Type B pancreatic cell (in vitro differentiated cells): ENCODE measurements around the gene MAPK6. TPM values are rescaled to one million over a fixed set of nuclear protein-coding genes. Genes with fewer than 3 reads are reported as not detected.

Source experiments
- DNase-seq: peaks from one replicate; pipeline ENCODE4 v3.0.0; 2021; ENCODE audit warnings: mixed read lengths; ENCODE audit not compliant: unreplicated experiment; ENCODE audit errors: extremely low spot score
- H3K27ac Mint-ChIP-seq: 2 replicates; pipeline ENCODE4 v1.8.0; 2021; ENCODE audit warnings: mild to moderate bottlenecking, mixed read lengths
- H3K27me3 Mint-ChIP-seq: 2 replicates; pipeline ENCODE4 v1.8.0; 2021; ENCODE audit warnings: mixed read lengths
- H3K36me3 Mint-ChIP-seq: 2 replicates; pipeline ENCODE4 v1.8.0; 2021; ENCODE audit warnings: mixed read lengths
- H3K4me1 Mint-ChIP-seq: one replicate; pipeline ENCODE4 v1.8.0; 2021; ENCODE audit warnings: mixed read lengths; ENCODE audit not compliant: unreplicated experiment
- H3K4me3 Mint-ChIP-seq: 2 replicates; pipeline ENCODE4 v1.8.0; 2021; ENCODE audit warnings: mild to moderate bottlenecking, mixed read lengths
- H3K9me3 Mint-ChIP-seq: 2 replicates; pipeline ENCODE4 v1.8.0; 2021; ENCODE audit warnings: mixed read lengths
- total RNA-seq: library from RNA; stranded (reverse); gene quantifications from 2 replicates; pipeline ENCODE4 v1.2.1, GENCODE V29; 2021; ENCODE audit warnings: low replicate concordance
- TF ChIP-seq, protein P1 (sequence below): fragments of 200-600 bp; sonication (generic); conservative IDR thresholded peaks from 2 replicates; pipeline ENCODE4 v1.5.0; 2021; ENCODE audit warnings: antibody characterized with exemption, mild to moderate bottlenecking

MAPK6 gene
- total RNA-seq, 1 donor from 2014 or later = 56.6 TPM

DNA sequence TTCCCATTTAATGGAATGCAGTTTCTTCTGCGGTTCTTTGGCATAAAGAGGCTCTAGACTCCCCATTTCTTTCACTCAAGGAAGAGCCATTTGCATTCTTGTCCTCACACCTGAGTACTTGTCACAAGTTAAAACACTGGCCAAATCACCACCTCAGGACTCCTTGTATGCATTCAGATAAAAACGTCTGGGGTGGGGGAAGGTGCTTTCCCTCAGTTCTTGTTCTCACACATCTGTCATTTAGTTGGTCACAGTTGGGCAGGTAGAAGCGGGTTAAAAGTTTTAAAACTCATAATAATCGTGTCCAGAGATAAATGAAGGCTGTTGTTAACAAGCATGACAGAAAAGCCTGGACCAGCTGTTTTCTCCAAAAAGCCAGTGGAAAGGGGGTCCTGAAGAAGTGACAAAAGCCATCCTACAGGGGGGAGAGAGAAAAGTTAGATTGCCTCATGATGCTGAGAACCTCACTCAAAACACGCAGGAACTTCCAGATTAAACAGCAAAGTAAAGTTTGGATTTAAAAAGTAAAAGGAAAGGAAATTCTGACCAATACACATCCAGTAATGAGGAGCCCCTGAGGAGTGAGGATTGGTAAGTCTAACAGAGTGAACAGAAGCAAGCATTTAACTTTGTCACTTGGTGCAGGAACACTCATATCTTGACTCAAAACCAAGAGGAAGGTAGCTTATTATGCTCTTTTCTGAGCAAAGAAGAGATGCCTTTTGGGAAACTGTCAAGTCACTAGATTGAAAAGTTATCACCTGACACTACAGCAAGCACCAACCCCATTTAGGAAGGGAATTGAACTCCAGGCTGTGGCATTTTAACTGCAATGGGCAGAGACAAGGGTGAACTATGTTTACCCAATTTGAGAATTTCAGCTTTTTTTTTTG is 90.8 kb downstream of the MAPK6 start:
- TF ChIP-seq, protein P1, sequence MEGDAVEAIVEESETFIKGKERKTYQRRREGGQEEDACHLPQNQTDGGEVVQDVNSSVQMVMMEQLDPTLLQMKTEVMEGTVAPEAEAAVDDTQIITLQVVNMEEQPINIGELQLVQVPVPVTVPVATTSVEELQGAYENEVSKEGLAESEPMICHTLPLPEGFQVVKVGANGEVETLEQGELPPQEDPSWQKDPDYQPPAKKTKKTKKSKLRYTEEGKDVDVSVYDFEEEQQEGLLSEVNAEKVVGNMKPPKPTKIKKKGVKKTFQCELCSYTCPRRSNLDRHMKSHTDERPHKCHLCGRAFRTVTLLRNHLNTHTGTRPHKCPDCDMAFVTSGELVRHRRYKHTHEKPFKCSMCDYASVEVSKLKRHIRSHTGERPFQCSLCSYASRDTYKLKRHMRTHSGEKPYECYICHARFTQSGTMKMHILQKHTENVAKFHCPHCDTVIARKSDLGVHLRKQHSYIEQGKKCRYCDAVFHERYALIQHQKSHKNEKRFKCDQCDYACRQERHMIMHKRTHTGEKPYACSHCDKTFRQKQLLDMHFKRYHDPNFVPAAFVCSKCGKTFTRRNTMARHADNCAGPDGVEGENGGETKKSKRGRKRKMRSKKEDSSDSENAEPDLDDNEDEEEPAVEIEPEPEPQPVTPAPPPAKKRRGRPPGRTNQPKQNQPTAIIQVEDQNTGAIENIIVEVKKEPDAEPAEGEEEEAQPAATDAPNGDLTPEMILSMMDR = no peak
- Mint-ChIP-seq H3K4me1 (no peaks in the 10 kb centered on the region), H3K27ac (no peak overlapping the region), H3K9me3 (no peaks in the 10 kb centered on the region), H3K4me3 (no peak overlapping the region), H3K27me3 (peaks cover 10% of the 10 kb centered on the region), H3K36me3 (no peaks in the 10 kb centered on the region)
- DNase-seq = no peak

DNA sequence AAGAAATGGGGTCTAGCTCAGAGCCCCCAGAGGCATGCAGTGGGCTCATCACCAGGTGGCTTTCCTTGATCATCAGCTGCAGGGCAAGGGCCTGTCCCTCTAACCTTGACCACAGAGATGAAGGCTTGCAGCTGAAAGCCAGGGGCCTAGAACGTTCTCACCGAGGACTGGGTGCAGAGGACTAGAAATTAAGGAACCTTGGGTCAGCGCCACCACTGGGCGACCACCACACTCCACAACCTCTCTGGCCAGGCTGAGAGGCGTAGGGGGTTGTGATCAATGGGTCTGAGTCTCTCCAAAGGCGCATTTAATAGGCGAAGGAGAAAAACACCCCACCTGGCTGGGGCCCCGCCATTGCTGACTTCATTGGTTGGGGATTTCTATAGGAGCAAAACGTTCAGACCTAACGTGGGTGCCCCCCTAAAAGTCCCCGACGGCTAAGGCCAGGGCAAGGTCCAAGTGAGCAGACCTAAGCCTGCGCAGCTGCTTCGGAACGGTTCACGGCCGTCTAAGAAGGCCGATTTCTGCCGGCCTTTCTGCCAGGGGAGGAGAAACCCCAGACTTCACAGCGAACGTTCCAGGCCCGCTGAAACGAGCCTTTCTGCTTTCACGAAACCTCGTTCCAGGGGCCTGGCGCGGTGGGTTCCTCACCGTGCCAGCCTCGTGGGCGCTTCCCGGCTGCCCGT is 92.6 kb downstream of the MAPK6 start:
- Mint-ChIP-seq H3K4me3 (no peak overlapping the region), H3K27ac (no peak overlapping the region), H3K27me3 (peaks cover 10% of the 10 kb centered on the region), H3K36me3 (no peaks in the 10 kb centered on the region), H3K4me1 (peaks cover 11% of the 10 kb centered on the region), H3K9me3 (no peaks in the 10 kb centered on the region)
- DNase-seq = no peak
- TF ChIP-seq, protein P1 = no peak

DNA sequence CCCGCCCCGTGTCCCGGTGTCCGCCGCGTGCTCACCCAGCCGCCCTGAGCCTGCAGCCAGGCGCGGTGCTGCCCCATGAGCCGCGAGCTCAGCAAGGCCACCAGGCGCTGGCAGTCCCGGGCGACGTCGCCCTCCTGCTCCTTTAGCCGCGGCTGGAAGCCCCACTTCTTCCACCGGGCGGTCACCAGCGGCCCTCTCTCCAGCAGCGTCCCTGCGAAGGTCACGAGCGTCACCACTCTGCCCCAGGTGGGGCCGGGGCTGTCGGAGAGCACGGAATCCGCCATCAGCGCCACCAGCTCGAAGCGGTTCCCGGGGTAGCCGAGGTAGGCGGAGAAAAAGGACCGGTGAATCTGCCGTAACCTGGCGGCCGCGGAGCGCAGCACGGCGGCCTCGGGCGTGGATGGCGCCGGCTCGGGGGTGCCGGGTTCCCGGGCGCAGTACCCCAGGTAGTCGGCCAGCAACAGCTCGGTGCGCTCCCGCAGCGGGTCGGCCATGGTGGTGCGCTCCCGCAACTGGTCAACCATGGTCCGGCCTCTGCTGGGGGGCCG is 93.3 kb downstream of the MAPK6 start:
- DNase-seq = no peak
- Mint-ChIP-seq H3K4me3 (no peak overlapping the region), H3K4me1 (peaks cover 13% of the 10 kb centered on the region), H3K27me3 (peaks cover 10% of the 10 kb centered on the region), H3K36me3 (no peaks in the 10 kb centered on the region), H3K9me3 (no peaks in the 10 kb centered on the region), H3K27ac (no peak overlapping the region)
- TF ChIP-seq, protein P1 = no peak

DNA sequence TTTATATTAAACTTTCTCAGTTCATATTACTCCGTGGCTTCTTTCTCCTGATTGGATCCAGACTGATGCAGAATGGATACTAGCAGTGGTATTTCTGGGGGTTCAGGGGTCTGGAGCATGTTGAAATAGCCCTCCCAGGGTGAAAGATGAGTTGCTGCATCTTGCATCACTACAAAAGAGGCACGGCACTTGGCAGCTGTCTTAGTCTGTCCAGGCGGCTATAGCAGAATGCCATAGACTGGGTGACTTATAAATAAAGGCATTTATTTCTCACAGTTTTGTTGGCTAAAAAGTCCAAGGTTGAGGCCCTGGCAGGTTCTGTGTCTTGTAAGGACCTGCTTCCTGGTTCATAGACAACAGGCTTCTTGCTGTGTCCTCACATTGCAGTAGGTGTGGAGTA is 94.2 kb downstream of the MAPK6 start:
- no peak for DNase-seq
- H3K27ac Mint-ChIP-seq = no peak overlapping the region
- H3K27me3 Mint-ChIP-seq = peaks cover 10% of the 10 kb centered on the region
- no peaks in the 10 kb centered on the region for H3K36me3 Mint-ChIP-seq
- H3K4me1 Mint-ChIP-seq = peaks cover 17% of the 10 kb centered on the region
- no peak overlapping the region for H3K4me3 Mint-ChIP-seq
- TF ChIP-seq, protein P1 = no peak
- H3K9me3 Mint-ChIP-seq = no peaks in the 10 kb centered on the region

DNA sequence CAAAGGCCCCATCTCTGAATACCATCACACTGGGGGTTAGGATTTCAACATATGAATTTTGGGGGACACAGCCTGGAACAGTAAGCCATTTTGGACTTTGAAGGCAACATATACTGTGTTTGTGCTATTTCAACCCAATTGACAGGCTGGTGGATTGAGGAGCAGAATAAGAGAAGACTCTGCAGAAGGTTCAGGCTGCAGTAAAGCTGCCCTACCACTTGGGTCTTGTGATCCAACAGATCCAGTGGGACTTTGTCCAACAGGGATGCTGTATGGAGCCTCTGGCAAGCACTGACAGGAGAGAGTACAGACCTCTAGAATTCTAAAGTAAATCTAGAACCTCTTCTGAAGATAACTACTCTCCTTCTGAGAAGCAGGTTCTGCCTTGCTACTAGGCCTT is 94.7 kb downstream of the MAPK6 start:
- no peak overlapping the region for H3K4me3 Mint-ChIP-seq
- DNase-seq = no peak
- no peak overlapping the region for H3K27ac Mint-ChIP-seq
- H3K27me3 Mint-ChIP-seq = peaks cover 10% of the 10 kb centered on the region
- peaks cover 17% of the 10 kb centered on the region for H3K4me1 Mint-ChIP-seq
- H3K9me3 Mint-ChIP-seq = no peaks in the 10 kb centered on the region
- no peaks in the 10 kb centered on the region for H3K36me3 Mint-ChIP-seq
- TF ChIP-seq, protein P1 = no peak
